22Rv1 (cell line): ENCODE data around the gene LTBP2.

Experiments used
- CTCF ChIP-seq: fragments of 450-650 bp; IDR thresholded peaks from 2 replicates; pipeline ENCODE4 v1.5.1; 2017; ENCODE audit warnings: mild to moderate bottlenecking
- ZFX ChIP-seq: fragments of 450-650 bp; IDR thresholded peaks from 2 replicates; pipeline ENCODE4 v1.6.1; 2017; ENCODE audit warnings: antibody characterized with exemption, borderline replicate concordance

- TF ChIP-seq CTCF (no peak), ZFX (no peak)
Observed at GRCh38 chr14:74557691-74558090, 54.3 kb downstream of the LTBP2 start.
